ENCODE results near the gene SERPINB7.

- no peak for TF ChIP-seq CTCF (conservative IDR thresholded peaks at IDR 0.05; ENCODE audit: low read length)
- TF ChIP-seq EZH2phosphoT487 (IDR thresholded peaks at IDR 0.05; ENCODE audit: borderline replicate concordance, low read depth, low read length) = no peak
These were observed 57.3 kb downstream of the SERPINB7 start for GRCh38 chr18:63832470-63832869.

All from OCI-LY7 (cell line).